ENCODE results near the gene SEPTIN12. TPM values are rescaled to one million over a fixed set of nuclear protein-coding genes. Genes with fewer than 3 reads are reported as not detected.

SEPTIN12 gene
- polyA plus RNA-seq, 1 donor (not counting 4 experiments of a cell fraction or from before 2014, with no cell fraction given) = not detected

DNA sequence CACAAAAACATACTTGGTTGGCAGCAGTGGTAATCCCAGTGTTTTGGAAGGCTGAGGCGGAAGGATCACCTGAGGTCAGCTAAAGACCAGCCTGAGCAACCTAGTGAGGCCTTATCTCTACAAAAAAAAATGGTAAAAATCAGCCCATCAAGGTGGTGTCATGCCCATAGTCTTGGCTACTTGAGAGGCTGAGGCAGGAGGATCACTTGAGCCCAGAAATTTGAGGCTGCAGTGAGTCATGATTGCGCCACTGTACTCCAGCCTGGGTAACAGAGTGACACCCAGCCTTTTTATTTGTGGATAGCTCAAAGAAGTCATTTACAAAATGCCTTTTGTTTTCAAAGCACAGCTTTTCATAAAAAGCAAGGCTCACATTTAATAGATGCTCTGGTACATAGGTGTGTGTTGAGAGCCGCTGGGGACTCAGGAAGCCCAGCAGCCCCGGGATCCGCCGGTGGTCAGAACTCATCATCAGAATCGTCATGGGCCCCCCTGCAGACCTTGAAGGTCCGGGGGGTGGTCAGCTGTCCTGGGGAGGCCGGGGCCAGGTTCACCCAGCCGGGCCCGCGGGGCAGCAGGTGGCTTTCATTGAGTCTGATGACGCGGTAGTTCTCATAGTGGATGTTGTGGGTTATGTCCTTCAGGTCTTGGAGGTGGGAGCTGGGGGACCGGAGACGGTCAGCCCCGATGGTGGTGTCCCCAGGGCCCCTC, 10.7 kb downstream of the SEPTIN12 start:
- Histone ChIP-seq H3K4me3 (ENCODE audit: control insufficient read depth in 2 of 3, extremely low read depth in 1 of 3, insufficient read depth in 2 of 3, low read depth in 1 of 3, low read length in 3 of 3) (no peak overlapping the region), H3K27me3 (ENCODE audit: control insufficient read depth, extremely low read depth, insufficient read depth, low read length) (no peaks in the 10 kb centered on the region)

DNA sequence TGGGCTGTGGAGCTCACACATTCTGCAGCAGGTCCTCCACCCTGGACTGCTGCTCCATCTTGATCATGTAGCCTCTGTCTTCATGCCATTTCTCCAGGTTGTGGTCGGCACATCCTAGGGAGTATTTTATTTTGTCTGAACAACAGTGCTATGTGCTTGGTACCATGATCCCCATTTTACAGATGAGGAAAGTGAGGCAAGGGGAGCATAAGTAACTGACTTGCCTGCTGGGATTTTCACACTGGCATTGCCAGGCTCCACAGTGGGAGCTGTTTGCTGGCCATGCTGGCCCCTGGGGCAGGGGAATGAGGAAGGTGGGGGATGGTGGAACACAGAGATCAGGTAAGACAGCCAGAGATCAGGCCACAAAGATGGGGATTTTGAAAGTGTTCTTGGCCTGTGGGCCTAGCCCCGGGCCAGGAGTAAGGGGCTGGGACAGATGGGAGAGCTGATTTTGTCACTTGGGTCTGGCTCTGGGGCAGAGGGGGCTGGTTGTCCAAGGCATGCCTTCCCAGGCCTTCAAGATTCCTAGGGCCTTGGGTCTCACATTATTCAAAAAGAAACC, 11.9 kb downstream of the SEPTIN12 start:
- Histone ChIP-seq H3K36me3 (ENCODE audit: control insufficient read depth in 2 of 2, extremely low read depth in 1 of 2, insufficient read depth in 2 of 2, low read length in 2 of 2) (no peaks in the 10 kb centered on the region), H2AFZ (ENCODE audit: control insufficient read depth, low read length) (no peak overlapping the region), H3K79me2 (ENCODE audit: control insufficient read depth, insufficient read depth, low read length) (no peaks in the 10 kb centered on the region), H3K9me3 (ENCODE audit: control insufficient read depth, low read depth, low read length) (no peaks in the 10 kb centered on the region), H3K4me2 (ENCODE audit: control insufficient read depth, extremely low read depth, insufficient read depth, low read depth, low read length) (no peak overlapping the region), H3K4me1 (ENCODE audit: control insufficient read depth, extremely low read depth, insufficient read depth, low read length) (peaks cover 5% of the 10 kb centered on the region), H3K27me3 (ENCODE audit: control insufficient read depth, extremely low read depth, insufficient read depth, low read length) (no peaks in the 10 kb centered on the region), H3K4me3 (ENCODE audit: control insufficient read depth in 2 of 3, extremely low read depth in 1 of 3, insufficient read depth in 2 of 3, low read depth in 1 of 3, low read length in 3 of 3) (no peak overlapping the region), H3K9me1 (ENCODE audit: control insufficient read depth, extremely low read depth, insufficient read depth, low read length) (no peaks in the 10 kb centered on the region), H3K27ac (ENCODE audit: control insufficient read depth, insufficient read depth, low read length) (no peak overlapping the region), H3K9ac (ENCODE audit: control insufficient read depth, extremely low read depth, insufficient read depth, low read length) (no peak overlapping the region), H4K20me1 (ENCODE audit: control insufficient read depth, extremely low read depth, insufficient read depth, low read length) (no peaks in the 10 kb centered on the region)
- DNase-seq (ENCODE audit: low read depth, low spot score) (no peak), FAIRE-seq (no peak)
- dilution Hi-C loops (cut with MboI; ENCODE audit: extremely low pct_ligation_motif_present, low sequenced_read_pairs) = no loop called here
- TF ChIP-seq EZH2 (IDR thresholded peaks at IDR 0.05; ENCODE audit: low read length) = no peak
- TF ChIP-seq, protein P1, sequence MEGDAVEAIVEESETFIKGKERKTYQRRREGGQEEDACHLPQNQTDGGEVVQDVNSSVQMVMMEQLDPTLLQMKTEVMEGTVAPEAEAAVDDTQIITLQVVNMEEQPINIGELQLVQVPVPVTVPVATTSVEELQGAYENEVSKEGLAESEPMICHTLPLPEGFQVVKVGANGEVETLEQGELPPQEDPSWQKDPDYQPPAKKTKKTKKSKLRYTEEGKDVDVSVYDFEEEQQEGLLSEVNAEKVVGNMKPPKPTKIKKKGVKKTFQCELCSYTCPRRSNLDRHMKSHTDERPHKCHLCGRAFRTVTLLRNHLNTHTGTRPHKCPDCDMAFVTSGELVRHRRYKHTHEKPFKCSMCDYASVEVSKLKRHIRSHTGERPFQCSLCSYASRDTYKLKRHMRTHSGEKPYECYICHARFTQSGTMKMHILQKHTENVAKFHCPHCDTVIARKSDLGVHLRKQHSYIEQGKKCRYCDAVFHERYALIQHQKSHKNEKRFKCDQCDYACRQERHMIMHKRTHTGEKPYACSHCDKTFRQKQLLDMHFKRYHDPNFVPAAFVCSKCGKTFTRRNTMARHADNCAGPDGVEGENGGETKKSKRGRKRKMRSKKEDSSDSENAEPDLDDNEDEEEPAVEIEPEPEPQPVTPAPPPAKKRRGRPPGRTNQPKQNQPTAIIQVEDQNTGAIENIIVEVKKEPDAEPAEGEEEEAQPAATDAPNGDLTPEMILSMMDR (optimal IDR thresholded peaks at IDR 0.05 in 1 of 3, IDR thresholded peaks at IDR 0.05 in 1 of 3, conservative IDR thresholded peaks at IDR 0.05 in 1 of 3; ENCODE audit: extremely low read depth in 1 of 3, insufficient read depth in 2 of 3, low read length in 3 of 3) = no peak

More for the DNA sequence above, 10.7 kb downstream of the SEPTIN12 start:
- no peaks in the 10 kb centered on the region for H4K20me1 ChIP-seq (ENCODE audit: control insufficient read depth, extremely low read depth, insufficient read depth, low read length)
- DNase-seq (ENCODE audit: low read depth, low spot score) (no peak), FAIRE-seq (no peak)
- H3K79me2 ChIP-seq (ENCODE audit: control insufficient read depth, insufficient read depth, low read length) = no peaks in the 10 kb centered on the region
- H3K9me3 ChIP-seq (ENCODE audit: control insufficient read depth, low read depth, low read length) = no peaks in the 10 kb centered on the region
- no peak overlapping the region for H3K27ac ChIP-seq (ENCODE audit: control insufficient read depth, insufficient read depth, low read length)
- no peaks in the 10 kb centered on the region for H3K36me3 ChIP-seq (ENCODE audit: control insufficient read depth in 2 of 2, extremely low read depth in 1 of 2, insufficient read depth in 2 of 2, low read length in 2 of 2)
- H3K9ac ChIP-seq (ENCODE audit: control insufficient read depth, extremely low read depth, insufficient read depth, low read length) = no peak overlapping the region
- no peak overlapping the region for H2AFZ ChIP-seq (ENCODE audit: control insufficient read depth, low read length)
- no peak overlapping the region for H3K4me2 ChIP-seq (ENCODE audit: control insufficient read depth, extremely low read depth, insufficient read depth, low read depth, low read length)
- H3K9me1 ChIP-seq (ENCODE audit: control insufficient read depth, extremely low read depth, insufficient read depth, low read length) = no peaks in the 10 kb centered on the region
- dilution Hi-C loops (cut with MboI; ENCODE audit: extremely low pct_ligation_motif_present, low sequenced_read_pairs) = no loop called here
- TF ChIP-seq EZH2 (IDR thresholded peaks at IDR 0.05; ENCODE audit: low read length) = no peak
- TF ChIP-seq, protein P1 (optimal IDR thresholded peaks at IDR 0.05 in 1 of 3, IDR thresholded peaks at IDR 0.05 in 1 of 3, conservative IDR thresholded peaks at IDR 0.05 in 1 of 3; ENCODE audit: extremely low read depth in 1 of 3, insufficient read depth in 2 of 3, low read length in 3 of 3) = no peak
- H3K4me1 ChIP-seq (ENCODE audit: control insufficient read depth, extremely low read depth, insufficient read depth, low read length) = peaks cover 5% of the 10 kb centered on the region

Data from keratinocyte (primary cell).